HEK293 (cell line): ENCODE measurements around the gene COIL.

Experiments used
- BCL11A ChIP-seq: fragments of 450-650 bp; formaldehyde crosslinking; IDR thresholded peaks from 2 replicates; pipeline ENCODE4 v1.5.1; 2016; ENCODE audit warnings: low read depth, missing biosample characterization, missing genetic modification characterization
- ZNF561 ChIP-seq: fragments of 450-650 bp; IDR thresholded peaks from 2 replicates; pipeline ENCODE4 v1.5.1; 2018; ENCODE audit warnings: missing biosample characterization, missing genetic modification characterization, borderline replicate concordance
- TF ChIP-seq, protein P1 (sequence below): fragments of 450-650 bp; formaldehyde crosslinking; IDR thresholded peaks from 2 replicates; pipeline ENCODE4 v1.5.1; 2016; ENCODE audit warnings: missing biosample characterization, missing genetic modification characterization

DNA sequence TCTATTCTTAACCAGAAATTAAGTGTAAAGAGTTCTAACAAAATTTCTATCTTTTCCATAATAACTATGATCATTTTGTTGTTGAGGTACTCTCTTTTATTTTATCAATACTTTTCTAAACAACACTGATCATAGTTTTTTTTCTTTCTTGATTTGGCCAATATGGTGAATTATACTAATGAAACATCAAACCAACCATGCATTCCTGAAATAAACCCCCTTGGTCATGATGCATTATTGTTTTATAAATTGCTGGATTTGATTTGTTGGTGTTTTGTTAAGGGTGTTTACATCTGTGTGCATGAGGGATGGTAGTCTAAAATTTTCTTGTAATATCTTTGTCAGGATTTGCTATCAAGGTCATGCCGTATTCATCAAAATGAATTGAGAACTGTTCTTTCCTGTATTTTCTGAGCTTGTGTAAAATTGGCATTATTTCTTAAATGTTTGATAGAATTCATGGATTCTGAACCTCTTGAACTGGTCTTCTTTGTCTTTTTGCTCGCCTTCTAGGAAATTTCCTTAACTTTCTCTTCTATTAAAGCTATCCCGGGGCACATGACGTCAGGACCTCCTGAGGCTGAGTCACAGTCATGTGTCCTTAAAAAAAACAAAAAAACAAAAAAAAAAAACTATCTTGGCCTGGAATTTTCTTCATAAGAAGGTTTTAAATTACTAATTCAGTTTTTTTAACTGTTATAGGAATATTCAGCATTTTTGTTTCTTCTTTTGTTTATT is 43.1 kb downstream of the COIL start:
- TF ChIP-seq, protein P1, sequence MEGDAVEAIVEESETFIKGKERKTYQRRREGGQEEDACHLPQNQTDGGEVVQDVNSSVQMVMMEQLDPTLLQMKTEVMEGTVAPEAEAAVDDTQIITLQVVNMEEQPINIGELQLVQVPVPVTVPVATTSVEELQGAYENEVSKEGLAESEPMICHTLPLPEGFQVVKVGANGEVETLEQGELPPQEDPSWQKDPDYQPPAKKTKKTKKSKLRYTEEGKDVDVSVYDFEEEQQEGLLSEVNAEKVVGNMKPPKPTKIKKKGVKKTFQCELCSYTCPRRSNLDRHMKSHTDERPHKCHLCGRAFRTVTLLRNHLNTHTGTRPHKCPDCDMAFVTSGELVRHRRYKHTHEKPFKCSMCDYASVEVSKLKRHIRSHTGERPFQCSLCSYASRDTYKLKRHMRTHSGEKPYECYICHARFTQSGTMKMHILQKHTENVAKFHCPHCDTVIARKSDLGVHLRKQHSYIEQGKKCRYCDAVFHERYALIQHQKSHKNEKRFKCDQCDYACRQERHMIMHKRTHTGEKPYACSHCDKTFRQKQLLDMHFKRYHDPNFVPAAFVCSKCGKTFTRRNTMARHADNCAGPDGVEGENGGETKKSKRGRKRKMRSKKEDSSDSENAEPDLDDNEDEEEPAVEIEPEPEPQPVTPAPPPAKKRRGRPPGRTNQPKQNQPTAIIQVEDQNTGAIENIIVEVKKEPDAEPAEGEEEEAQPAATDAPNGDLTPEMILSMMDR (tag by site-specific recombination) = no peak
- TF ChIP-seq BCL11A (no peak), ZNF561 (tag by site-specific recombination) (no peak)
